ENCODE data around the gene ELF5. TPM values are rescaled to one million over a fixed set of nuclear protein-coding genes. Genes with fewer than 3 reads are reported as not detected.

ELF5 gene
- total RNA-seq, 1 donor from 2014 or later = not detected

- H3K27ac ChIP-seq (ENCODE audit: low read depth, low read length) = no peak overlapping the region
- no peaks in the 10 kb centered on the region for H3K9me3 ChIP-seq (ENCODE audit: control insufficient read depth in 3 of 3, low read length in 3 of 3)
- H3K36me3 ChIP-seq (ENCODE audit: control insufficient read depth in 3 of 3, insufficient read depth in 3 of 3, low read length in 3 of 3) = no peaks in the 10 kb centered on the region
- no peak overlapping the region for H3K4me3 ChIP-seq (ENCODE audit: low read length in 3 of 3)
- no peaks in the 10 kb centered on the region for H3K27me3 ChIP-seq (ENCODE audit: control insufficient read depth in 3 of 3, insufficient read depth in 3 of 3, low read length in 3 of 3)
- H3K4me1 ChIP-seq (ENCODE audit: control insufficient read depth in 3 of 3, insufficient read depth in 3 of 3, low read length in 3 of 3) = peaks cover 0 to under 1% (median 0%) of the 10 kb centered on the region in 3 donors
- H3K9ac ChIP-seq (ENCODE audit: low read depth in 1 of 3, low read length in 3 of 3) = no peak overlapping the region
These were observed 80.8 kb downstream of the ELF5 start for GRCh38 chr11:34432822-34433221.

- H3K9me3 ChIP-seq (ENCODE audit: control insufficient read depth in 3 of 3, low read length in 3 of 3) = no peaks in the 10 kb centered on the region
- H3K4me3 ChIP-seq (ENCODE audit: low read length in 3 of 3) = no peak overlapping the region
- no peaks in the 10 kb centered on the region for H3K36me3 ChIP-seq (ENCODE audit: control insufficient read depth in 3 of 3, insufficient read depth in 3 of 3, low read length in 3 of 3)
- no peaks in the 10 kb centered on the region for H3K27me3 ChIP-seq (ENCODE audit: control insufficient read depth in 3 of 3, insufficient read depth in 3 of 3, low read length in 3 of 3)
- H3K9ac ChIP-seq (ENCODE audit: low read depth in 1 of 3, low read length in 3 of 3) = no peak overlapping the region
- H3K4me1 ChIP-seq (ENCODE audit: control insufficient read depth in 3 of 3, insufficient read depth in 3 of 3, low read length in 3 of 3) = no peaks in the 10 kb centered on the region
- H3K27ac ChIP-seq (ENCODE audit: low read depth, low read length) = no peak overlapping the region
These were observed 81.6 kb downstream of the ELF5 start for GRCh38 chr11:34431979-34432378.

Other genes starting within 250 kb of the ELF5 start
- 6.3 TPM for gene ABTB2, start 155.8 kb downstream of the ELF5 start, total RNA-seq
- gene CAT, start 74.9 kb downstream of the ELF5 start, total RNA-seq = 73.6 TPM
- not detected for gene EHF, start 107.3 kb upstream of the ELF5 start, total RNA-seq

Data from skeletal muscle tissue (tissue), 4 donors.